AG08396 (cell line): Measurements from ENCODE around the gene UBE2E1.

Experiments used
- DNase-seq: peaks from one replicate; pipeline ENCODE4 v3.0.0; 2012; ENCODE audit warnings: low spot score, mixed read lengths

UBE2E1 gene

DNA sequence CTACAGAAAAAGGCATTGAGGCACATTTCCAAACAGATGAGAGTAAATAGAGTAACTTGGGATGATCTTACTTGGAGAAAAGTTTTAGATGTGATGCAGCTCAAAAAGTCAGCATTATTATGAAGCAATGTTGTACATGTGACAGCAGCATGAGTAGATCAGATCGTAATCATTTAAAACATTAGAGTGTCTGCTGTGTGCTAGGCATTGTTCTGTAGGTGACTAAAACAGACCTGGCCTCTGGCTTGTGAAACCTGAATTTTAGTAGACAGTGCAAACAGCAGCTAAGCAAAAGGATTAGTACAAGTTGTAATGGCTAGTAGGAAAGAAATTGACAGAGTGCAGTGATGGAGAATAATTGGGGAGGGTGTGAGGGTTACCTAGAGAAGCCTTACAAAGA lies 15.1 kb downstream of the UBE2E1 start:
- no peak for DNase-seq

DNA sequence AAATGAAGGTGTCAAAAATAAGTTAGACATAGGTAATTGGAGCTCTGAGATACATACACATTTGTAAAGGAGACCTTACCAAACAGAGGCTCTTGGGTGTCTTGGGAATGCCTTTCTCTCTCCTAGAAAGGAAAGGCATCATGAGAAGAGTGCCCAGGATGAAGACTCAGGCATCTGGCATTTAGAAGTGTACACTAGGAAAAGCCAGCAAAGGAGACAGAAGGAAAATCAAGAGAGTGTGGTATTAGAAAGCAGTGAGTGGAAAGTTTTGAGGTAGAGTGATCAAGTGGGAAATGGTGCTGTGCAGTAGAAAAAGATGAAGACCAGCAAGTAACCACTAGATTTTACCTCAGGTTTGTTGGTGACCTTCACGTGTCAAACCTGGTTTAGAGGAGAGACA lies 16.1 kb downstream of the UBE2E1 start:
- DNase-seq: no peak

DNA sequence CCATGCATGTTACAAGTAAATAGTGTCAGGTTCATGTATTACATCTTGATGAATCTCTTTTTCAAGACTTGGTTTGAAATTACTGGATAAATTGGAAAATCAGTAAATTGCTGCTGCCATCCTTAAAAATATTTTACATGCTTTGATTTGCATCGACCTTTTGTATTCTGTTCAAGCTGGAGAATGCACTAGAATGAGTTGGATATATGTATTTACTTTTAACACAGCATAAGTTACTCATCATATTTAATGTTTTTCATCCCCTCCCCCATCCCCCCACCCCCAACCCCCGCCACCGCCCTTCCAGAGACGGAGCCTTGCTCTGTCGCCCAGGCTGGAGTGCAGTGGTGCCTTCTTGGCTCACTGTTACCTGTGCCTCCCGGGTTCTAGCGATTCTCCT lies 16.8 kb downstream of the UBE2E1 start:
- no peak for DNase-seq

DNA sequence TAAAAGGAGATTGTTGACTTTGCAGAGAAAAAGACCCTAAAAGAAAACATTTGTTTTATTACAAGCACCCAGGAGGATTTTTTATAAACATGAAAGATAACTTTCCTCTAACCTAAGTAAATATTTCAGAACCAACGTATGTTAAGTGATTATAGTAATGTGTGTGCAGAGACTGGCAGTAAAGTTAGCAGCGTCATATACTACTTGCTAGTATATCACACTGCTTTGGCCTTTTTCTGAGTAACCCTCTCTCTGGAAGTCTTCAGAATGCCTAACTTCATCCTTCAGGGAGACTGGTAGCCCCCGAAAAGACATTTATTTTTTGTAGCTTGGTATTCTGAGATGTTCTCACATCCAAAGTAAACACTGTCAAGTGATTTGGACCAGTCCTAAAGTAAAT lies 17.9 kb downstream of the UBE2E1 start:
- no peak for DNase-seq

DNA sequence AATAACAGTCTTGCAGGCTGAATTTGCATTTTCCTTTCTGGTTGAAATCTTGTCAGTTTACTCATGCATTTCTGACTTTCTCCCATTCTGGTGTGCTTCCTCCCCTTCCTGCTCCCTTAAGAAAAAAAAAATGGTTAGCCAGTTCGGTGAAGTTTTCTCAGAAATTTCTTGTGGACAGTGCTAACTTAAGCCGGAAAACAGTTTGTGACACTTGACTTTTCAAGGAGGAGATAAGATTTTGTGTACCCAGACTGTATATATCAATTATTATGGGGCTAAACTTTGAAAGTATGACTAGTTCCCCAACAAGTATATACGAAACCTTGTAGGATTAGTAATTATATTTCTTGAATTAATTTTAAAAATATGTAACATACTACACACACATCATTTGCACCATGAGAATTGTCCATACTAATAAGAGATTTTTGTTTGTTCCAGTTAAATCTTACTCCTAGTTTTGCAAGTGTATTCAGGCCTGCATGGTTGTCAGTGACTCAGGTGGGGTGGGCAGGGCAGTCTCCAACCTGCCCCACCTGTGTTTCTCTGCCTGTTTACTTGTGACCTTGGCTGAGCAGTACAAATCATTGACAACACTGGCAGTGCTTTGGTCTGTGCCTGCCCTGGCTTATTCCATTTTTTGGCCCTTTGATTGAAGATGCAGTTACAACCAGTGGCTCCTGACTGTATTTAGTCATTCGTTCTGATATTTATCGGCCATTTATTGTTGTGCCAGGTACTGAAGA lies 19.1 kb downstream of the UBE2E1 start:
- no peak for DNase-seq

DNA sequence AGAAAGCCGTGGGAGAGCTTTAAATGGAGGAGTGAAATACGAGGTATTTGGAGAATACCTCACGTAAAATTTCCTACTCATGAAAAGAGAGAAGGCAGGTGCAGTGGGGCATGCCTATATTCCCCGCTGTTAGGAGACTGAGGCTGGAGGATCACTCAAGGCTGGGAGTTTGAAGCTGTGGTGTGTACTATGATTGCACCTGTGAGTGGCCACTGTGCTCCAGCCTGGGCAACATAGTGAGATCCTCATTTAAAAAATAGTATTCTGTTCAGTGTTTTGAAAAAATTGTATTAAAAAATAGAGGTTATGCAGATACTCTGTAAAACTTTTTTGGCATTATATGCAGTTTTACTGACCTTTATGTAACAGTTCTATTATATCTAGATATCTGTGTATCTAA lies 20.0 kb downstream of the UBE2E1 start:
- DNase-seq: no peak

DNA sequence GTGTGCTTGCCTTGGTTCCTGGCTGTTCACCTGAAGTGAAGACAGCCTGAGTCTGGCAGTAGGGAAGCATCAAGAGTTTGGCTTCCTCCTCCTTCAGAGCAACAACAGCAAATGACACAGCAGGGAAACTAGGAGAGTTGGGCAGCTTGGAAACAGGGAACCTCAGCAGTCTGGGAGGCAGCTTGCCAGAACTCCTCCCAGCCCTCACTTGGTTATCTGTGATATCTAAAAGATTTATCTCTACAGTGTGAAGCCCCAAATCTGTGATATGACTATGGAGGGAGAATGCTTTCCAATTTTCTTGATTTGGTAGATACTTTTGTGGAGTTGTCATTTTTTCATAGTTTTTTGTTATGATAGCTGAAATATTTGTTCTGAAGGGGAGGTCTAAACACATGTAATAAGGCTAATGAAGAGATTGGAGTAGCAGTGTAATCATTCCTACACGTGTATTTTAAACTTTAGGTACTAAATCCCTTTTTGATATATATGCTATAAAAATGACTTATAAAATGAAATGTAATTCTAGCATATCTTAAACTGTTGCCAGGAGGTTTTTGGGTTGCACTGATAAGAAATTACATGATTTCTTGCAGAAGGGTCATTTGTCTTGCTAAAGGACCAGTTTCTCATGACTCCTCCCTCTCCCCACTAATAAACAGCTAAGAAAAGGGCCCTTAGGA lies 20.8 kb downstream of the UBE2E1 start:
- DNase-seq: no peak

DNA sequence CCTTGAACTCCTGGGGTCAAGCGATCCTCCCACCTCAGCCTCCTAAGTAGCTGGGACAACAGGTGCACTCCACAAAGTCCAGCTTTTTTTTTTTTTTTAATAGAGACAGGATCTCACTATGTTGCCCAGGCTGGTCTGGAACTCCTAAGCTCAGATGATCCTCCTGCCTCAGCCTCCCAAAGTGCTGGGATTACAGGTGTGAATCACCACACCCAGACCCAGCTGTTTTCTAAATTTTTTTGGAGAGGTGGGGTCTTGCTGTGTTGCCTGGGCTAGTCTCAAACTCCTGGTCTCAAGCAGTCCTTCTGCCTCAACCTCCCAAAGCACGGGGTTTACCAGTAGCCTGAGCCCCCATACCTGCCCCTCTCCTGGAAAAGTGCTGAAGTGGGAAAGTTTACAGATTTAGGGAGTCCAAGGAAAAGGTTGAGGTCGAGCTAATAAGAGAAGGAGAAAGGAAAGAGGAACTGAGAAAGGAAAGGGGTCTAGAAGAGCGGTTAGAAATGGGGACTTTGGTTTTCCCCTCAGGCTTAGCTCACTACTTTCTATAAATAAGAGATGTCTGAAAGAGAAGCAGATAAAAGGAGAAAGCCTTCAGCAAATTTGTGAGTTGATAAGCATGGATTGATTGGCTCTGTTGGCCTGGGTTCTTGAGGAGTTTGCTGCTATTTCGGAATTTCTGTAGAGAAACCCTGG lies 23.6 kb downstream of the UBE2E1 start:
- DNase-seq: no peak

DNA sequence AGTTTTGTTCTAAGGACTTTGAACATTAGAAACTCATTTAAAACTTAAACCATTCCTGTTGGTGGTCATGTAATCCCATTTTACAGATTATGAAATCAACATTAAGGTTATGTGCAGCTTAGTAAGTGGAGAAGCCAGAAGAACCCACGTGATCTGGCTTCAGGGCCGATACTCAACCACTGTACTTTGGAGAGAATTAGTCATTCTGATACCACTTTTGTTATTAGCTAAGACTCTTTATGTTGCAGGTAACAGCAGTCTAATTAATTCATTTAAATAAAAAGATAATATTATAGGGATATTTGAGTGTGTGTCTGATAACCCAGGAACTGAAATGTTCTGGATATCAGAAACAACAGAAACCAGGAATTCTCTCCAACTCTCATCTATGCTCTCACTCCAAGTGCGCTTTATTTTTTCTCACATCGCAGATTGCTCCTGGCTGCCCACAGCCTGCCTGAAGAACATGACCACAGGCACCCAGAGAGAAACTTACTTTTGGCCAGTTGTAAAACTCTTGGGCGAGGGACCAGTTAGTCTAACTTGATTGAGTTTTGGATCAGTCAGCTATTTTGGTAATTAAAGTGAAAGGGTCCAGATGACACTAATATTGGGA lies 25.2 kb downstream of the UBE2E1 start:
- no peak for DNase-seq

DNA sequence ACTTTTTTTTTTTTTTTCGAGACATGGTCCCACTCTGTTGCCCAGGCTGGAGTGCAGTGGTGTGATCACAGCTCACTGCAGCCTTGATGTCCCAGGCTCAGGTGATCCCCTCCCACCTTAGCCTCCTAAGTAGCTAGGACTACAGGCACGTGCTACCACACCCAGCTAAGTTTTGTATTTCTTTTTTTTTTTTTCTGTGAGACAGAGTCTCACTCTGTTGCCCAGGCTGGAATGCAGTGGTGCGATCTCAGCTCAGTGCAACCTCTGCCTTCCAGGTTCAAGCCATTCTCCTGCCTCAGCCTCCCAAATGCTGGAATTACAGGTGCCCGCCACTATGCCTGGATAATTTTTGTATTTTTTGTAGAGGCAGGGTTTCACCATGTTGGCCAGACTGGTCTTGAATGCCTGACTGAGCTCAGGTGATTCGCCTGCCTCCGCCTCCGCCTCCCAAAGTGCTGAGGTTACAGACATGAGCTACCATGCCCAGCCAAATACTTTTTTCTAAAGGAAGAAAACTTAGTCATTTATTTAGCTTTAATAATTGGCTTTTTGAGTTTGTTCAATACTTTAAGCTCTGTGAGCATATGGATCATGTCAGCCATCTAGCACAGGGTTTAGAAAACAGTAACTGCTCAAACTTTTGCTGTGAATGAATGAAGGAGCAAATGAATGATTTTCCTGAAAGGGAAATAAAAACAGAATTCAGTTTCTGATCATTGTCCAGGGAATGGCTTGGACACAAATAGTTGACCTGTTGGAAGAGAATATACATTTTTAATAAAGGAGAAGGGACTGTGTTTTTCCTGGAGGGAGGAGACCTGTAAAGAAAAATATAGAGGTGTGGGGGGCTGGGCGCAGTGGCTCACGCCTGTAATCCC lies 26.0 kb downstream of the UBE2E1 start:
- no peak for DNase-seq

DNA sequence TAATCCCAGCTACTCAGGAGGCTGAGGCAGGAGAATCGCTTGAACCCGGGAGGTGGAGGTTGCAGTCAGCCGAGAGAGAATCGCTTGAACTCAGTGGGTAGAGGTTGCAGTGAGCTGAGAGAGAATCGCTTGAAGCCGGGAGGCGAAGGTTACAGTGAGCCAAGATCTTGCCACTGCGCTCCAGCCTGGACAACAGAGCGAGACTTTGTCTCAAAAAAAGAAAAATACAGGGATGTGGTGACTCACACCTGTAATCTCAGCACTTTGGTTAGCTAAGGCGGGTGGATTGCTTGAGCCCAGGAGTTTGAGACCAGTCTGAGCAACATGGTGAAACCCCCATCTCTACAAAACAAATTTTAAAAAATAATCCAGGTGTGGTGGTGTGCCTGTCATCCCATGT lies 26.8 kb downstream of the UBE2E1 start:
- DNase-seq: no peak

DNA sequence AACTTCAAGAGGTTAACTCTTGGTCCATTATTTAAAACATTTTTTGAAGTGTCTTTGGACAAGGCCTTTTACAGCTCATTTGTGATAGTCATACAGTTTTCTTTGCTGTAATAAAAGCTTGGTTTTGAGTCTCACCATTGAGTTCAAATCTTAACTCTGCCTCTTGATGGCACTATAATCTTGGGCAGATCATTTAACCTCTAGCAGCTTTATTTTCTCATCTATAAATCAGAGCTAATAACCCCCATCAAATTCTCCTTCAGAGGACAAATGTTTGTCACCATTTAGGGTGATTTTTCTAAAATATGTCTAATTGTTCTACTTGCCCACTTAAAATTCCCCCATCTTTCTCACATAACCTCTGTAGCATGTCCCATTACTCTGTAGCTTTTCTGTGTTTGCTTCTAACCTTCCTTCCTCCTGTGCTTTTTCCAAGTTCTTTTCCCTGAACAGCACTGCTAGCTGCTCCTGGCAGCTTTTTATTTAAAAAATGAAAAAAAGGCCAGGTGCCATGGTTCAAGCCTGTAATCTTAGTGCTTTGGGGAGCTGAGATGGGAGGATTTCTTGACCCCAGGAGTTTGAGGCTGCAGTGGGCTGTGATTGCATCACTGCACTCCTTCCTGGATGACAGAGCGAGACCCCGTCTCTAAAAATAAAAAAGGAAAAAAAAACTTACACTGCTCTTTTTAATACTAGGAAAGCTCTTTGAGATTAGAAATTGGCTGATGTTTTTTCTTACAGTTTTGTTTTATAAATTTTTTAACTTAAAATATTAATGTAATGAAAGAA lies 28.5 kb downstream of the UBE2E1 start:
- DNase-seq: no peak

DNA sequence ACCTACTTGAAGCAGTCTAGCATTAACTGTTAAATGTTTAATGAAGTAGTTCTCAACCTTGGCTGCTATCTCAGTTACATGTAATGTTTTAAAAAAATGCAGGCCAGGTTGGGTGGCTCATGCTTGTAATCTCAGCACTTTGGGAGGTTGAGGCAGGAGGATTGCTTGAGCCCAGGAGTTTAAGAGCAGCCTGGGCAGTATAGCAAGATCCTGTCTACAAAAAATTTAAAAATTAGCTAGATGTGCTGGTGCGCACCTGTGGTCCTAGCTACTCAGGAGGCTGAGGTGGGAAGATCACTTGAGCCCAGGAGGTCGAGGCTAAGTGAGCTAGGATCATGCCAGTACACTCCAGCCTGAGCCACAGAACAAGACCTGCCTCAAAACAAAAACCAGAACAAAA lies 29.3 kb downstream of the UBE2E1 start:
- DNase-seq: no peak

DNA sequence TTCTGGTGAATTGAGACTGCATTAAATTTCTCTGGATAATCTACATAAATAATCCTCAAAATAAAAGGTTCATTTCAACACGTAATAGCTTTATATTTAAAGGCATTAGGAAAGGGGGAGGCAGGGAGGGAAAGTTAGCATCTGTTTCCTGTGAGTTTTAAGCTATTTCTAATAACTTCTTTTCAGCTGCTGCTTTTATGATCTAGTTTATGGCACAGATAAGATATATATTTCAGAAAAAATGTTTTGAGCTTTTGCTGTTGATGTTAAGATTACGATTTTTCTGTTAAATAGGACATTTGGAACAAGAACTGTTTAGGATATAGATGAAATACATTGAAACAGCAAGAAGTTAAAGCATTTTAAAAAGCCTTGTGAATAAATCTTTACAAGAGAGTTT lies 30.0 kb downstream of the UBE2E1 start:
- DNase-seq: no peak

DNA sequence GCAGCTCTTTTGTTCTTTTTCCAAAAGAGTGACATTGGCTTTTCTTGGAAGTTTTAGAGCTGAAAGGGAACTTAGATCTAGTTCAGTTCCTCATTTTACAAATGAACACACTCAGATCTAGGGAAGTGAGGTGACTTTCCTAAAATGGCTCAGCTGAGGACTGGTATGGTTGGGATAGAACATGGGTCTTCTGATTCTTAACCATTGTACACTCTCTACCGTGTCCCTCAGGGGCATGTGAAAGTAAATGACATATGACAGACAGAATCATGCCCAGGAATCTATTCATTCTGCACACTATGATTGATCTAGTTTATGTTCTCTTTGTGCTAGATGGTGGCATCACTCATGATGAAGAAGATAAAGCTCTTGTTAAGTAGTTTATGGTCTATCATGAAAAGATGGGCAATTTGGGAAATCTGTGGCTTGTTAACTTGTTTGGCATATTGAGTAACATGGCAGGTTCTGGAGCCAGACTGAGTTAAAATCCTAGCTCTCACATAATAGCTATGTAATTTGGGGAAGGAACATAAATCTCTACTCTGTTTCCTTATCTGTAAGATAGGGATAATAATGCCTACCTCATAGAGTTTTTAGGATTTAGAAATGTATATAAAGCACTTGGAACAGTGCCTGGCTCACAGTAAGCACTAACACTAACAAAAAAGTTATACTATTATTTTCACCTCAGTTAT lies 30.9 kb downstream of the UBE2E1 start:
- no peak for DNase-seq

DNA sequence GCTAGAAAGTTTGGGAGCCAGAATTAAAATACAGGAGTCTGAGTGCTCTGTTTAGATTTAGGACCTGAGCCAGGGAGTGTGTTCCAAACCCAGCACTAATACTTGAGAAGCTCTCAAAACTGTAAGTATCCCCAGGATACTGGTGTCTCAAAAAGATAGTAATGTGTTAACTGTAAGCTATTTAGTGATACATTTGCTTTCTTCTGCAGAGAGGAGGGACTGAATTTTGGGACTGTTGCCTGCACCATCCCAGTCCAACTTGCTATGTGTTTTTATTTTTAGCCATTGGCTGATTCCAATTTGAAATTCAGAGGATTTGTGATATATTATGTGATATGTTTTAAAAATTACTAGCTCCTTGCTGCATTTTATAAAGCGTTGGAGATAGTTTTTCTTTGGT lies 31.5 kb downstream of the UBE2E1 start:
- no peak for DNase-seq

DNA sequence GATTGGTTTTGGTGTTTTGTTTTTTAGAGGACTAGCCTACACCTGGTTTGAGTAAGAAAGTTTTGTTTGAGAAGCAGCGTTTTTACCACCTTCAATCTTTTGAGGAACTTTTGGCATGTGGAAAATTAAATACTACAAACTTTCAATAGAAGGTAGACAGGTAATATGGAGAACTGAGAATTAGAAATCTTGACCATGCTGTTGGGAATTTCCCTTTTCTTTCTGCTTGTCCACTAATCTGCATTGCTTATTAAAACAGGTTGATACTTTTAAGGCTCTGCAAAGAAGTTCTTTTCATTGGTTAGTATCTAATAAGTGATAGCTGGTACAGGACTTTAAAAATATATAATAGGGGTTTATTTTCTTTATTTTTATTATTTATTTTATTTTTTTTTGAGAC lies 31.9 kb downstream of the UBE2E1 start:
- DNase-seq: no peak

DNA sequence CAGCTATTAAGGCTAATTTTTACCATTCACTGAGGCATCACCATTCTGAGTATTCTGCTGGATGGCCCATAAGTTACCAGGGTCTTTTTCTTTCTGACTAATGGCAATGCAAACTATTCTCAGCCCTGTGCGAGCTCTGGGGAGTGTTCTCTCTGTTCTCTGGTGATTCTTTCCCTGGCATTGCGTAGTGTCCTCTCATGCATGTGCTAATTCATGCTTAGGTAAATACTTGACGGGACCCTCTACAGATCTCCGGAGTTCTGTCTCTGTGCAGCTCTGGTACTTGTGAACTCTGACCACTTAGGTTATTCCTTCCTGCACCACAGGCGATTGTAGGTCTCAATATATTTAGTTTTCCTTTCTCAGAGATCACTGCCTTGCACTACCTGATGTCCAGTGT lies 34.8 kb downstream of the UBE2E1 start:
- DNase-seq: no peak

DNA sequence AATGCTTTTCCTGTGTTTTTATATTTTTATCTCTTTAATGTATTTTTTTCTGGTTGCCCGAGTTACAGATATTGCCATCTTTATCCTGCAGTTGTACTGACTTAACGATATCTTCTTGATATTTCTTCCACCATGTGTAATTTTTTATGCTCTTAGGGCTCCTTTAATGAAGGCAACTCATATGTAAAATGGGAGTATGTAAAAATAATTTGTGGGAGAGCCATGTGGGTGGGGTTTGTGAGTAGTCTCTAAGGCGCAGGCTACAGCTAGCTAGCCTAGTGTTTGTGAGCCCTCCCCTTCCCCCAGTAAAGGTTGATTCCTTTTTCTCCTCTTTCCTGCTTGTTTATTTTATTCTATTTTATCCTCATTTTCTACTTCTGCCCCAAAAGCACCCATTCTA lies 38.1 kb downstream of the UBE2E1 start:
- DNase-seq: no peak
